Fibroblast of the conjunctiva (primary cell): ENCODE data around the gene TYK2.
"Not testable (repeated sequence)": the region's sequence is repeated elsewhere in the genome, so short reads cannot be mapped to it uniquely, and the experiment has no call there.

Experiments
- DNase-seq: peaks from one replicate; pipeline ENCODE4 v3.0.0-alpha.2; 2010; ENCODE audit warnings: low read depth

Gene TYK2

DNA sequence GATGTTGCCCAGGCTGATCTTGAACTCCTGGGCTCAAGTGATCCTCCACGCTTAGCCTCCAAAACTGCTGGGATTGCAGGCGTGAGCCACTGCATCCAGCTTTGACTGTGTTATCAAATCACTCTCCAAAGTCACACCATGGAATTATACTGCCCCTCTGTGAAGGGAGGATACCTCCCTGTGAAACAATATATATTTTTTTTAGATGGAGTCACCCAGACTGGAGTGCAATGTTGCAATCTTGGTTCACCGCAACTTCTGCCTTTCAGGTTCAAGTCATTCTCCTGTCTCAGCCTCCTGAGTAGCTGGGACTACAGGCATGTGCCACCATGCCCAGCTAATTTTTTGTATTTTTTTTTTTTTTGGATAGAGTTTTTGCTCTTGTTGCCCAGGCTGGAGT lies 7.7 kb downstream of the TYK2 start:
- DNase-seq, result no peak

DNA sequence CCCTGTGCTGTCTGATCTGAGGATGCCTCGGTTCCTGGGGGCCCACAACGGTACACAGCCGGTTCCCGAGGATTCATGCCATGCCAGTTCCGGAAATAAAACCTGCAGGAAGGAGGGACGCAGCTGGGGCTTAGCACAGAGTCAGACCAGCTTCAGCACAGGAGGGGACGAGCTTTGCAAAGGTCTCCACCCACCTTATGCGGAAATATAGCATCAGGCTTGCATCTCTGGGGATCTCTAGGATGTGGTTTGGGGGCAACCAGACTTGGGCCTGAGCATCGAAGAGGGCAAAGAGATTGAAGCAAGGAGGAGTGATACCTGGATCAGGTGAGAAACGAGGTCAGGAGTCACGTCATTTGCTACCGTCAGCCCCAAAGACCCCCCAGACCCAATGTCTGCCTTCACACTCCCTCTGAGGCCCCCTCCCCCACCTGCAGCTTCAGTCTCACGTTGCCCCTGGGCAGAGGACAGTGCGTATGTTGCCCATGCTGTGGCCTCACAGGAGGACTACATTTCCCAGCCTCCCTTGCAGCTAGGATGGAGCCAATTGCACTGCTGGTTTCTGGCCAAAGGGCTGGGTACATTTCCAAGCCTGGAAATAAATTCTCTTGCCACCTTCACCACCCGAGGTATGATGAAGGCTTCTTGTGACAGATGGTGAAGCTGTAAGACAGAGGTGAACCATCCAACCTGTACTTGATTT lies 12.1 kb downstream of the TYK2 start:
- no peak for DNase-seq

DNA sequence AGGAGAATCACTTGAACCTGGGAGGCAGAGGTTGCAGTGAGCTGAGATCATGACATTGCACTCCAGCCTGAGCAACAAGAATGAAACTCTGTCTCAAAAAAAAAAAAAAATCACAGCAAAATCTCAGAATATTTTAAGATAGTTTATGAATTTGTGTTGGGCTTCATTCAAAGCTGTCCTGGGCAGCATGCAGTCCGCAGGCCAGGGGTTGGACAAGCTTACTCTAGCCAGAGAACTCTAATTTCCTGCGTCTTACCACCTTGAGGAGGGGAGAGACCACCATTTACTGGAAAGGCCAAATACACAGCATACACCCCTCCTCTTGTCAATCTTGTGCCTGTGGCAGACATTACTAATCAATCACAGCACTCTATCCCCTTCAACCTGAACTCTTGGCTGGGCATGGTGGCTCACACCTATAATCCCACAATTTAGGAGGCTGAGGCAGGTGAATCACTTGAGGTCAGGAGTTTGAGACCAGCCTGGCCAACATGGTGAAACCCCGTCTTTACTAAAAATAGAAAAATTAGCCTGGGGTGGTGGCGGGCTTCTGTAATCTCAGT lies 13.3 kb downstream of the TYK2 start:
- DNase-seq, result not testable (repeated sequence)

DNA sequence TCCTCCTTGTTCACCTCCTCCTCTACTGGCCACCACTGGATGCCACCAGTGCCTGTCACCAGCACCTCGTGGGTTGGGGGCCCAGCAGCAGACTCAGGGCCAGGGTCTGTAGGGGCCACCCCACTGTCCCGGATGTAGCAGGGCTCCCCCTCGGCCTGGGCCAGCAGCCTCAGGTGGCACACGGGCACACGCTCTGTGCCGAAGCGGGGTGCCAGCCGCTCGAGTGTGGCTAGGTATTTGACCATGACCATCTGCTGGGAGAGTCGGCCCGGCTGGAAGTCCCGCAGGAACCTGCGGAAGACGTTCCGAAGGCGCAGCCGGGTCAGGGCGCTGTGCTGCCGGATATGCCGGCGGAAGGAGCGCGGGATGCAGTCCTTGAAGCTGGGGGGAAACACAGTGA lies 14.9 kb downstream of the TYK2 start:
- no peak for DNase-seq

DNA sequence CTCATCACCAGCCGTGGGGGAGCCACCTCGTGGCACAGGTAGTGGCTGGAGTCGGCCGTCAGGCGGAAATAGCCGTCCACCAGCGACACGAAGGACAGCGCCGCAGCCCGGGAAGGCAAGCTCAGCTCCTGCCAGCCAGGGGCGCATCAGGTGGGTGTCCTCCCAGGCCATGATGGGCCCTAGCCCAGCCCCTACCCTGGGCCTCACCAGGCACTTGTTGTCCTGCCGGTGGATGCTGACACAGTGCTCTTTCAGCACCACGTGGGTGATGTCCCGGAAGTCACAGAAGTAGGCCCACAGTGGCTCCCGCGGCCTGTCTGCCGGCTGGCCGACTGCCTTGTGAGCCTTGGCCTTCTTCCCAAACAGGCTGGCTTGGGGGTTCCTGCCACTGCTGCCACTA lies 15.7 kb downstream of the TYK2 start:
- DNase-seq, result no peak

DNA sequence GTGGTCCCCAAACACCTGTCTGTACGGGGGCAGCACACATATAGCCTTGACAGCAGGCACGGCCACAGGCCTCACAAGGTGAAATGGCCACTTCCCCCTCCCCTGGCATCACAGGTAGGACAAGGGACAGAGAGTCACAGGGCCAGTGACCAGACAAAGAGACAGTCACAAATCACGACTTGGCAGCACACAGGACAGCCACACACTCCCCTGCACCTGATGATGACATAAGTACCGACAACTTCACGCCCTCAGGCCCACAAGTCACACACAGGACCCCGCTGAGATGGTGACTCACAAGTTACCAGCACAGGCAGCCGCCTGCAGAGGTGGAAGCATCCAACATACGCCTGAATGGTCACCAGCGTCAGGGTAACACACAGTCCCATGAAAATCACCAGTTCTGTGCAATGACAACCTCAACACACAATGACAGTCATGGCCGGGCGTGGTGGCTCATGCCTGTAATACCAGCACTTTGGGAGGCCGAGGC lies 16.5 kb downstream of the TYK2 start:
- DNase-seq, result no peak

DNA sequence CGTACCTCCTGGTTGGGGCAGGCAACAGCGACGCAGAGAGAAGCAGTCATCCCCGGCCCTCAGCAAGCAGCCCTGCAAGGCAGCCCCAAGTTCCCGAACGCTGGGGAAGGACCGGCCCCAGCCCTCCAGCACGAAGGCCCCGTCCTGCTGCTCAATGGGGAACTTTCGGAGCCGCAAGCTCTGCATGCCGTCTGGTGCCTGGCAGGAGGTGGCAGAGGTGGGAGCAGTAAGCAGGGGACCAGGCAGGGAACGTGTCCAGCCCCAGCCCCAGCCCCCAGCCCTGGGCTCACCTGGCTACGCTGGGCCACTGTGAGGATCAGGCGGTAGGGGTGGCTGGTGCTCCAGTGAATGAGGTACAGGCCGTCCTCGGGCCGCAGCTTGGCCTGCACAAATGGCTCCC lies 18.1 kb downstream of the TYK2 start:
- no peak for DNase-seq

DNA sequence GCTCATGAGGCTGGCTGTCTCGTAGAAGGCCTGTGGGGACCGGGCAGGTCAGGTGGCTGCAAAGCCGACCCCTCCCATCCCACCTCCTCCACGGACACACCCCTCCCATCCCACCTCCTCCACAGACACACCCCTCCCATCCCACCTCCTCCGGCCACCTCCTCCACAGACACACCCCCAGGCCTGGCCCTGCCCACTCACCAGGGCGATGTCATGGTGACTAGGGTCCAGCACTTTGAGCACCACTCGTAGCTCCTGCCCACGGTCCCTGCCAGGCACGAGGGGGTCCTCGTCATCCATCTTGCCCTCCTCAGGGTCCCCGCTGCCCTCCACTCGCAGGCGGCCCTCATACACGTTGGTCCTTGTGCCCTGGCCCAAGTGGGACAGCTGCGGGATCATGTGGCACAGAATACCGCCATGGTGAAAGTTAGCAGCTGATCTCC lies 18.8 kb downstream of the TYK2 start:
- DNase-seq, result no peak

DNA sequence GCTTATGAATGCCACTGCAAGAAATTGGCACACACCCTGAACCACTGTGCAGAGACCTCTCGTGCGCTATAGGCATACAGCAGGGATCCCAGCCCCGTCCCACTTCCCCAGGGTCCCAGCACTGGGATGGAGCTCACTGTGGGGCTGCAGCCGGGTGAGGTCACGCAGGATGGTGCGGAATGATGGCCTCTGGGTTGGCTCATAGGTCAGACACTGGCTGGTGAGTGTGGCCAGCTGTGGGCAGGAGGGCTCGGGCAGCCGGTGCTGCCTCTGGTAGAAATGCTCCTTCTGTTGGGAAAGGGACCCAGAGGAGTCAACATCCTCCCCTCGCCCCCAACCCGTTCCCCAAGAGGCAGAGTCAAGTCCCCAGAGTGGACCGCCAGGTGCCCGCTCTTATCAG lies 23.9 kb downstream of the TYK2 start:
- no peak for DNase-seq

DNA sequence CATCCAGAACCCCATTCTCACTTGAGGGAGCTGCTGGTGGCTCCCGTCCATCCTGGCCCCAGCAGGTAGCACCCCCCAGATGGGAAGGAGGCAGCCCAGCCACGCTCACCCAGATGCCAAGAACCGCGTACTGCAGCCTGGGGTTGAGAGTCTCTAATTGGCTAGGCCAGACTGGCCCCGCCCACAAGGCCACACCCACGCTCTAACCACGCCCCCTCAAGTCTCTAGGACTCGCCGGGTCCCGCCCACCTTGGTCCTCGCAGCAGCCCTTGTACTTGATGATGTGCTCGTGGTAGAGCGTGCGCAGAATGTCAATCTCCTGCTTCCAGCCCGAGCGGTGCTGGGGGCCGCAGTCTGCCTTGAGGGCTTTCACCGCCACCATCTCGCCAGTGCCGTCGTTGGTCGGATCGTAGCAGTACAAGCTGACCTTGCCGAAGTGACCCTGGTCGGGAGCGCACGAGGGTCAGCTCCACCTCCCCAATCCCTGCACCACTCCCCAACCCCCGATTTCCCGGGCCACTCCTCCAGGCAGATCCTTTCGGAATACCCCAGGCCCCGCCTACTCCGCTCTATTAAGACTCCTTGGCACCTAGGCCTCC lies 26.5 kb downstream of the TYK2 start:
- no peak for DNase-seq

DNA sequence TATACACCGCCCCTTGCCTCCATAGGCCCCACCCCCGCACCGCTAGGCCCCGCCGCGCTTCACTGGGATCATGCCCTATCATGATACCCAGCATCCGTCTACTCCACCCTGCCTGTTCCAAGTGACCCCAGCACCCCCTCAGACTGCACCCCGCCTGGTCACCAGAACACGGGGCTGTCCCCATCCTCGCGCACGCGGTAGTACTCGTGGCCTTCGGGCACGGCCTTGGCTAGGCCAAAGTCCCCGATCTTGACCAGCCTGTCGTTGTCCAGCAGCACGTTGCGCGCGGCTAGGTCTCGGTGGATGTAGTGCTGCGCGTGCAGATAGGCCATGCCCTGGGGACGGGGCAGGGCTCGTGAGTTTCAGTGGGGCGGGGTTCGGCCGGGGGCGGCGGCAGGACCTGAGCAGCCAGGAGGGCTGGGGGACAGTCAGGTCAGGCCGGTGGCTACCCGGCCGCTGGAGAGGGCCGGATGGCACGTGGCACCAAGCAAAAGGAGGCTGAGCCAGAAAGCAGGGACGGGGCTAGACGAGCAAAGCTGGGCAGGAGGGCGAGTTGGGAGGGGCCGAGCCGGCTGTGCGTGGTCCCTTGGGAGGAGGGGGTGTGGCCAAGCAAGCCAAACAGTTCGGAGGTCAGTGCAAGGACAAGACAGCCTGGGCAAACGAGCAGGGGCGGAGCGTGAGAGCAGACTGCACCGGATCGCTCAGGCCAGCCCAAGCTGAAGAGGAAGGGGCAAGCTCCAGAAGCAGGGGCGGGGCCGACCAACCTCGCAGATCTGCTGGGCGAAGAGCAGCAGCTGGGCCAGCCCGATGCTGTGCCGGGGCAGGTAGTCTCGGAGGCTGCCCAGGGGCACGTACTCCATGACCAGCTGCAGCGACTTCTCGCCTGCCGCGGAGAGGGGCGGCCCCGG lies 27.4 kb downstream of the TYK2 start:
- DNase-seq, result peak; percentile 64

DNA sequence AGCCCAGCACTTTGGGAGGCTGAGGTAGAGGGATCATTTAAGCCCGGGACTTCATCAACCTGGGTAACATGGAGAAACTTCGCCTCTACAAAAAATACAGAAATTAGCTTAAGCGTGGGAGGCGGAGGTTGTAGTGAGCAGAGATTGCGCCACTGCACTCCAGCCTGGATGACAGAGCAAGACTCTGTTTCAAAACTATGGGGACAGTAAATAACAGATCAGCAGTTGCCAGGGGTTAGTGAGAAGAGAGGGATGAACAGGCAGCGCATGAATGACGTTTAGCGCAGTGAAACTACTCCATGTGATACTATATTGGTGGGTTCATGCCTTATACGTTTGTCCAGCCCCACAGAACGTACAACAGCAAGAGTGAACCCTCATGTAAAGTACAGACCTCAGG lies 33.9 kb downstream of the TYK2 start:
- DNase-seq, result no peak

DNA sequence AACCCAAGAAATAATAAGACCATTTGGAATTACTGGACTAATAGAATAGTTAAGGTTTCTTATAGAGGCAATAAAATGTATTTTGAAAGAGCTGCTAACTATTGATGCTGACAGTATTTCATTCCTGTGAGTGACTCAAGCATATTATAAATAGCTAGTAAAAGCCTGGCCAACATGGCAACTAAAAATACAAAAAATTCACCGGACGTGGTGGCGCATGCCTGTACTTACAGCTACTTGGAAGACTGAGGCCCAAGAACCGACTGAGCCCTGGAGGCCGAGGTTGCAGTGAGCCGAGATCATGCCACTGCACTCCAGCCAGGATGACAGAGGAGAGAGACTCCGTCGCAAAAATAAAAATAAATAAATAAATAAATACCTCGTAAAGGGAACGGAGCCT lies 35.6 kb downstream of the TYK2 start:
- no peak for DNase-seq

DNA sequence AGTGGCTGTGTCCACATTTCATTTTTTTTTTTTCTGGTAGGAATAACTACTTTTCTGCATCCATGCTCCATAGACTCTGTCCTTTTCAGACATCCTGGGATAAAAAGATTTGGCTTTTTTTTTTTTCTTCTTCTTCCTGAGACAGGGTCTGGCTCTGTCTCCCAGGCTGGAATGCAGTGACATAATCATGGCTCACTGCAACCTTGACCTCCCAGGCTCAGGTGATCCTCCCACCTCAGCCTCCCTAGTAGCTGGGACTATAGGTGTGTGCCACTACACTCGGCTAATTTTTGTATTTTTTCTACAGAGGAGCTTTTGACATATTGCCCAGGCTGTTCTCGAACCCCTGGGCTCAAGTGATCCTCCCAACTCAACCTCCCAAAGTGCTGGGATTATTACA lies 36.9 kb downstream of the TYK2 start:
- no peak for DNase-seq

DNA sequence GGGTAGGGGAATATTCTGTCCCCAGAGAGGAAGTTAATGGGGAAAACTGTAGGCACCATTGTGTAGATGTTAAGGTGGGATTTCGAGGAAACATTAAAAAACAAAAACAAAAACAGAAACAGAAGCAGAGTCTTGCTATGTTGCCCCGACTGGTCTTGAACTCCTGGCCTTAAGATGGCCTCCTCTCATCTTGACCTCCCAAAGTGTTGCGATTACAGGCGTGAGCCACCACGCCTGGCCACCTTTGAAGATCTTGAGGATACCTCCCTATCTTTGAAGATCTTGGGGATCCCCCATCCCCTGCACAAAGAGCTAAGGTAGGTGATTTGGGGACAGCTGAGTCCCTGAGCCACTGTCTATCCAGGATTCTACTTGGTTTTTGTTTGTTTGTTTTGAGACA lies 40.4 kb downstream of the TYK2 start:
- DNase-seq, result no peak

DNA sequence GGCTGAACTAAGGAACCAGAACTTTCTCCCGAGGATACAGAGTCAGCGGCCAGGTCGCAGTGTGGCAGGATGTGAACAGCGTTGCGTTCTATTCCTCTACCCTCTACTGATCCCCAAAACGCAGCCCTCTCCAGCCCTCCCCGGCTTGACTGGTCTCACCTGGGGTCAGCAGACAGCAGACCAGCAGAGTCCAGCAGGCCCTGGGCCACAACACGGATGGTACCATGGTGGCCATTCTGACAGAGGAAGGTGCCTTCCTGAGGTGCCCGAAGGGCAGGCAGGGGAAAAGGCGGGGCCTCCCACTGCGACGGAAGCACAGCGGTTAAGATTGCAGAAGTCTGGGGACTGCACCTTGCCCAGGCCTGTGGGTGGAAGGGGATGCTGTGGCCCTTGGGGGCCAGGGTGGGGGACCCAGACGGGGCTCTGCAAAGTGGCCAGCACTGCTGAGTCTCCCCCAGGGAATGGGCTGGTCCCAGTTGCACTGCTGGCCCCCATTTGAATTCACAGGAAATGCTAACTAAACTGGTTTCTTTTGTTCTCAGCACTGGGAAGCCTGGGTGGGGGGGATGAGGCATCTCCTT lies 40.9 kb downstream of the TYK2 start, which contains the start of gene ICAM3:
Gene ICAM3, minus strand, starts transcription at position 245 of the 581 bp plus-strand sequence. Its CDS starts 10 bp downstream, at position 235.
- DNase-seq, result no peak

DNA sequence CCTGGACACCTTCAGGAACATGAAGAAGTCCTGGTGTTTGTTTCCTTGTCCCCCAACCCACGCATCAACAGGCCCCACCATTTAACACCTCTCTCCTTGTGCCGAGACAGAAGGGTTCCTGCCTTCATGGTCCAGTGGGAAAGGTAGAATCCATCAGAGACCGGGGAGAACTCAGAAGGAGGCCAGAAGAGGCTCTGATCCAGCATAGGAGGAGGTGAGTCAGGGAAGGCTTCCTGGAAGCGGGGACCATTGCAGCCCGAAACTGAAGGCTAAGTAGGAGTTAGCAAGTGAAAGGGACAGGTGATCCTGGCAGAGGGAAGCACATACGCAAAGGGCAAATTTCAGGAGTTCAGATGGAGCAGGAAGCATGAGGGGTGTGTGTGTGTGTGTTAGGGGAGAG lies 41.4 kb downstream of the TYK2 start:
- no peak for DNase-seq

DNA sequence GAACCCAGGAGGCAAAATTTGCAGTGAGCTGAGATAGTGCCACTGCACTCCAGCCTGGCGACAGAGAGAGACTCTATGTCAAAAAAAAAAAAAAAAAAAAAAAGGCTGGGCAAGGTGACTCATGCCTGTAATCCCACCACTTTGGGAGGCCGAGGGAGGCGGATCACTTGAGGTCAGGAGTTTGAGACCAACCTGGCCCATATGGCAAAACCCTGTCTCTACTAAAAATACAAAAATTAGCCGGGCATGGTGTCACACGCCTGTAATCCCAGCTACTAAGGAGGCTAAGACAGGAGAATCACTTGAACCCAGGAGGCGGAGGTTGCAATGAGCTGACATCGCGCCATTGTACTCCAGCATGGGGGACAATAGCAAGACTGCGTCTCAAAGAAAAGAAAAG lies 43.6 kb downstream of the TYK2 start:
- not testable (repeated sequence) for DNase-seq

DNA sequence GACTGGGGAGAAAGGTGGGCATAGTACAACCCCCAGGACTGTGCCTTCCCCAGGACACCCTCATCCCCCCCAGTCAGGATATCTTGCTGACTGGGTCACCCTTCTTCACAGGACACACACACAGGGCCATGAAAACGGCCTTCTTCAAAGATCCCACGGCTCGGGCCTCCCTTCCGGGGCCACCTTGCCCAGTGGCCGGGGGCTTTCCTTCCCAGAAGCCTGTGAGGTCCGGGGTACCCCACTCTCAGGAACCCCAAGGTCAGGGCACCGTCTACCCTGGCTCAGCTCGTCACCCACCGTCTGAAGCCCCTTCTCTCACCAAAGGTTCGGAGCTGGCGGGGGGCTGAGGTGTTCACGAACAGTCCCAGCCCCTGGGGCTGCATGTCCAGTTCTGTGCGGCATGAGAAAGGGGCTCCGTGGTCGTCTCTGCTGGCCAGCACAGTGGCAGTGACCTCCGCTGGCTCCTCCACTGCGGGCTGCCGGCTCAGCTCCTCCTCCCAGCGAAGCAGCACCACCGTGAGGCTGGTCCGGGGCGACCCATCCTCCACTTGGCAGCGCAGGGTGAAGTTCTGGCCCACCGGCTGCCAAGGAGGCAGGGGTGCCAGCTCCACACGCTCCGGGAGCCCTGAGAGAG lies 44.9 kb downstream of the TYK2 start:
- DNase-seq, result no peak

DNA sequence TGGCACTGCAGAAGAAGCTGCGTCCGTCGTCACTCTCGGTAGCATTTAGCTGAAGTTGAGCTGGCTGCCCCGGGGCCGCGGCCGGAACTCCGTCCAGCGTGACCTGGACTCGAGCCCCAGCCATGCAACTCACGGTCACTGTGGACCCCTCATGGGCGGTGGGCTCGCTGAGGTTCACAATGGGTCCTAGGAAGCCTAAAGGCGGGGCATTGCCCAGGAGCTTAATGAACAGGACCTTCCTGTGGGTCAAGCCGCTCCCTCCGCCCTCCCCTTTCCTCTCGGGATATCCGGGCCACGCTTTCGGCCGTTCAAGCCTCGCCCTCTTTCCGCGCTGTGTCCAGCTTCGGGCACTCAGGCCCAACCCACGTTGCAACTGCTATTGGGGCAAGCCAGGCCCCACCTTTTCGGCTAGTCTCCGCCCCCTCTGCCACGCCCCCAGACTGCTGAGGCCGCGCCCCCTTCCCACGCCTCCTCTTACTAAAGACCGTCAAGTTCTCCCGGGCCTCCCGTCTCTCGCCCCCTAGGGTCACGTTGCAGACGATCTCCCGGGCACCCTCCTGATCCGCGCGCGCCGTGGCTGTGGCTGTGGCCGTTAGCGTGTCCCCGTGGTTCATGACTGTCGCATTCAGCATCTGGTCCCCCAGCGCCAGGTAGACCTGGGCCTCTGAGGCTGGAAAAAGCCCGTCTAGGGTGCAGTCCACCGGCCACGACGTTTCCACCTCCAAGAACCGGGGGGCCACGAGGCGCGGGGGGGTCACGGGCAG lies 45.6 kb downstream of the TYK2 start:
- DNase-seq, result peak; percentile 93
